Erythroblast (primary cell): ENCODE results near the gene CLK3.

ENCODE experiments used
- GATA1 ChIP-seq: IDR thresholded peaks from 2 replicates; pipeline ENCODE4 v1.6.1; 2011; ENCODE audit warnings: low read depth, mild to moderate bottlenecking, control low read depth, low read length, moderate library complexity
- POLR2A ChIP-seq: IDR thresholded peaks from 2 replicates; pipeline ENCODE4 v1.6.1; 2011; ENCODE audit warnings: mild to moderate bottlenecking, low read length

GRCh38 chr15:74599156-74599555 is 16.5 kb upstream of the CLK3 start:
- no peak for TF ChIP-seq POLR2A
- TF ChIP-seq GATA1, result no peak
